ENCODE data around the gene DGKB. TPM values are rescaled to one million over a fixed set of nuclear protein-coding genes. Genes with fewer than 3 reads are reported as not detected.

Gene DGKB
- polyA plus RNA-seq, 2 of the 4 experiments (the other 2 are of a cell fraction): 0.01 TPM; not detected in 1

GRCh38 chr7:14582010-14582409 lies 320.5 kb downstream of the DGKB start:
- H3K4me2 ChIP-seq: no peak overlapping the region
- H3K9me3 ChIP-seq: no peaks in the 10 kb centered on the region
- POLR2A ChIA-PET: no interaction called here
- H3K4me3 ChIP-seq: no peak overlapping the region
- WGBS (ENCODE audit: missing lambda C conversion rate): 12% methylated on average over 4 of the region's 4 CpGs
- CTCF ChIA-PET: no interaction called here
- TF ChIP-seq ZFP36 (IDR thresholded peaks at IDR 0.05; ENCODE audit: borderline replicate concordance, partially characterized antibody): no peak
- no peak for TF ChIP-seq ELK1 (IDR thresholded peaks at IDR 0.05; ENCODE audit: low read depth, low read length)
- TF ChIP-seq ZSCAN20 (CRISPR knock-in tag; IDR thresholded peaks at IDR 0.05): no peak
- no peak for TF ChIP-seq CHD4 (IDR thresholded peaks at IDR 0.05; ENCODE audit: borderline replicate concordance)
- TF ChIP-seq NPAS2 (CRISPR knock-in tag; IDR thresholded peaks at IDR 0.05; ENCODE audit: borderline replicate concordance): no peak
- TF ChIP-seq SMC3 (IDR thresholded peaks at IDR 0.05): no peak
- no peak for TF ChIP-seq MAFK (IDR thresholded peaks at IDR 0.05; ENCODE audit: partially characterized antibody)
- TF ChIP-seq NFE2L2 (conservative IDR thresholded peaks at IDR 0.05; ENCODE audit: low read length): no peak
- TF ChIP-seq, protein P1, sequence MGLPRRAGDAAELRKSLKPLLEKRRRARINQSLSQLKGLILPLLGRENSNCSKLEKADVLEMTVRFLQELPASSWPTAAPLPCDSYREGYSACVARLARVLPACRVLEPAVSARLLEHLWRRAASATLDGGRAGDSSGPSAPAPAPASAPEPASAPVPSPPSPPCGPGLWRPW (IDR thresholded peaks at IDR 0.05): no peak
- no peak for TF ChIP-seq EHMT2 (IDR thresholded peaks at IDR 0.05; ENCODE audit: low read depth)
- TF ChIP-seq ZNF302 (CRISPR knock-in tag; IDR thresholded peaks at IDR 0.05): no peak
- no peak for TF ChIP-seq BHLHE40 (IDR thresholded peaks at IDR 0.05; ENCODE audit: low read depth, low read length)
- TF ChIP-seq JUNB (IDR thresholded peaks at IDR 0.05): no peak
- DNase-seq (ENCODE audit: low read depth in 1 of 2, low spot score in 1 of 2) (no peak), FAIRE-seq (no peak), ATAC-seq (no peak)
- no peaks in the 10 kb centered on the region for H3K4me1 ChIP-seq
- H3K27ac ChIP-seq: no peak overlapping the region

GRCh38 chr7:14579971-14580370 lies 322.6 kb downstream of the DGKB start:
- no peak overlapping the region for H3K4me3 ChIP-seq
- ATAC-seq (no peak), FAIRE-seq (no peak), DNase-seq (ENCODE audit: low read depth in 1 of 2, low spot score in 1 of 2) (no peak)
- no peaks in the 10 kb centered on the region for H3K4me1 ChIP-seq
- CTCF ChIA-PET: no interaction called here
- TF ChIP-seq SMC3 (IDR thresholded peaks at IDR 0.05) (no peak), HDAC2 (IDR thresholded peaks at IDR 0.05) (no peak), HOXB13 (CRISPR knock-in tag; IDR thresholded peaks at IDR 0.05; ENCODE audit: low read depth) (no peak), CHD2 (IDR thresholded peaks at IDR 0.05; ENCODE audit: low read length, partially characterized antibody) (no peak), TFCP2L1 (CRISPR knock-in tag; IDR thresholded peaks at IDR 0.05) (no peak), EP300 (IDR thresholded peaks at IDR 0.05) (no peak), MYC (IDR thresholded peaks at IDR 0.05; ENCODE audit: borderline replicate concordance, low read length) (no peak), EHMT2 (IDR thresholded peaks at IDR 0.05; ENCODE audit: low read depth) (no peak), ESRRA (IDR thresholded peaks at IDR 0.05; ENCODE audit: borderline replicate concordance, low read length) (no peak), HEYL (CRISPR knock-in tag; IDR thresholded peaks at IDR 0.05) (no peak), ELK1 (IDR thresholded peaks at IDR 0.05; ENCODE audit: low read depth, low read length) (no peak), RARB (CRISPR knock-in tag; IDR thresholded peaks at IDR 0.05) (no peak)
- TF ChIP-seq, protein P2, sequence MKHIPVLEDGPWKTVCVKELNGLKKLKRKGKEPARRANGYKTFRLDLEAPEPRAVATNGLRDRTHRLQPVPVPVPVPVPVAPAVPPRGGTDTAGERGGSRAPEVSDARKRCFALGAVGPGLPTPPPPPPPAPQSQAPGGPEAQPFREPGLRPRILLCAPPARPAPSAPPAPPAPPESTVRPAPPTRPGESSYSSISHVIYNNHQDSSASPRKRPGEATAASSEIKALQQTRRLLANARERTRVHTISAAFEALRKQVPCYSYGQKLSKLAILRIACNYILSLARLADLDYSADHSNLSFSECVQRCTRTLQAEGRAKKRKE (CRISPR knock-in tag; IDR thresholded peaks at IDR 0.05; ENCODE audit: low read depth): no peak
- TF ChIP-seq, protein P3, sequence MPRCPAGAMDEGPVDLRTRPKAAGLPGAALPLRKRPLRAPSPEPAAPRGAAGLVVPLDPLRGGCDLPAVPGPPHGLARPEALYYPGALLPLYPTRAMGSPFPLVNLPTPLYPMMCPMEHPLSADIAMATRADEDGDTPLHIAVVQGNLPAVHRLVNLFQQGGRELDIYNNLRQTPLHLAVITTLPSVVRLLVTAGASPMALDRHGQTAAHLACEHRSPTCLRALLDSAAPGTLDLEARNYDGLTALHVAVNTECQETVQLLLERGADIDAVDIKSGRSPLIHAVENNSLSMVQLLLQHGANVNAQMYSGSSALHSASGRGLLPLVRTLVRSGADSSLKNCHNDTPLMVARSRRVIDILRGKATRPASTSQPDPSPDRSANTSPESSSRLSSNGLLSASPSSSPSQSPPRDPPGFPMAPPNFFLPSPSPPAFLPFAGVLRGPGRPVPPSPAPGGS (IDR thresholded peaks at IDR 0.05): no peak
- no peak overlapping the region for H3K4me2 ChIP-seq
- no peaks in the 10 kb centered on the region for H3K9me3 ChIP-seq
- POLR2A ChIA-PET: no interaction called here
- WGBS (ENCODE audit: missing lambda C conversion rate): 10% methylated on average over 2 of the region's 2 CpGs
- no peak overlapping the region for H3K27ac ChIP-seq

Measured in A549 (cell line).